UCSD-AML1 (cell line): Measurements from ENCODE around the gene TPGS2.
"Not testable (repeated sequence)": the region's sequence is repeated elsewhere in the genome, so short reads cannot be mapped to it uniquely, and the experiment has no call there.

Experiments used
- DNase-seq: peaks from one replicate; lab custom pipeline; 2025; ENCODE audit not compliant: unreplicated experiment; lab: John Stamatoyannopoulos, UW

Gene TPGS2

DNA sequence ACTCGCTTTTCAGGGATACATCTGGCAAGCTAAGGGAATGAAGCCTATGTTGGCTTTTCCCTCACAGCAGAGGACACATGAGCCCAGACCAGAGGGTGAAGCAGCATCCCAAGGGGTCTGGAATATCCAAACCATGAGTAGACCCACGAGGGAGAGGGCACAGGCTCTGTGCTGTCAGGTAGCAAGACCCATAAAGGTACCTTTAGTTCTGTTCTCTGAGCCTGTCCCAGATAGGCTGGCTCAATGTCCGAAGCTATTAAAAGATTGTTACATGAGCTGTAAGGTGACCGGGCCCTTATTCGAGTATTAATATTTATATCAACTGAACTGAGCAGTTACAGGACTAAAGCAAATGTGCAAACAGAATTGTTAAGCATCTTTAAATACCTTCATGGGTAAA lies 52.2 kb downstream of the TPGS2 start:
- DNase-seq = no peak

DNA sequence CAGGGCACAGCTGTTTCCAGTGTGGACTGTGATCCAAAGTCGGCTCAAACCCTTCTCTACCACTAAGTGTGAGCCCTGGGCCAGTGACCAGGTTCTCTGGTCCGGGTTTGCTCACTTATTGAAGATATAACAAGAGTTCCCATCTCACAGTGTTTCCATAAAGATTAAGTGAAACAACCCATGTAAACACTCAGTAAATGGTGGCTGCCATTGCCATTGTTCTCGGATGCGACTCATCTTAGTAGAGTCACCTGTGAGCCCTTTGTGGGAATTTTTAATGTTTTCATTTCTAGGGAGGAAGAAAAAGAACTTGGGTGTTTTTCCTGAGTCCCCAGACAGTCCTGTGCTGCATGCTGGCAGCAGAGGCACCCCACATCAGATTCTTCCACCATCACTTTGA lies 53.4 kb downstream of the TPGS2 start:
- DNase-seq = no peak

DNA sequence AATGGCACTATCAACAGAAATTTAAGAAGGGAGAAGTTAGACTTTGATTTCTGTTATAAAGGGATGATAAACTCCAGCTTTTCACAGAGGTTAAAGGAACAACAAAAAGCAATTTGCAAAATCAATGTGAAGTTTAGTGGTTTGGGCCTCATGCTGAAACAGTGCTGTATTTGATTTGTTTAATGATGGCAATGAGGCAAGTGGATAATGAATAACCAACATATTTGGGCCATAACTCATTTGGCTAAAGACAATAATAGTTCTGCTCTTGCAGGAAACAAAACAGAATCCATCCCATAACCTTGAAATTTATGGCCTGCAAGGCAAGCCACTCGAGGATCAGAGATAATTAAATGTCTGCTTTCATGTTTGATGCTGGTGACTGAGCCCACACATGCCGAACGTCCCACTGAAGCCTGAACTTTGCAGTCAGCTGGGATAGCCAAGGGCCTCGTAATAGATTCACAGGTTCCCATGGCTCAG lies 56.5 kb downstream of the TPGS2 start:
- DNase-seq = no peak

DNA sequence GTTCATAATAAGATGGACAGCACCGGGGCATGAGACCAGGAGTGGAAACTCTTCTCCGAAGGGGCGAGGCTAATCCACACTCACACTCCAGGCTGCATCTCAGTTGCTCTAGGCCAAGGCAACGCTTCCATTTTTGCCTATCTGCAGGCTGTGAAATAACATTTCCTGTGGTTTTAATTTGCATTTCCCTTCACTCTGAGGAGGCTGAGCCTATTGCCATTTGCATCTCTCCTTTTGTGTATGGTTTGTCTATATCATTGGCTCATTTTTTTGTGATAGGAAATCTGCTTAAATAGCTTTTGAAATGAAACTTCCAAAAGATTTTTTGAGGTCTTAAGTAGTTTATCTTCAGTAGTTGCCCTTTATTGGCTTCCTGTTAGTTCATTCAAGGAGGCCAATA lies 57.6 kb downstream of the TPGS2 start:
- no peak for DNase-seq

DNA sequence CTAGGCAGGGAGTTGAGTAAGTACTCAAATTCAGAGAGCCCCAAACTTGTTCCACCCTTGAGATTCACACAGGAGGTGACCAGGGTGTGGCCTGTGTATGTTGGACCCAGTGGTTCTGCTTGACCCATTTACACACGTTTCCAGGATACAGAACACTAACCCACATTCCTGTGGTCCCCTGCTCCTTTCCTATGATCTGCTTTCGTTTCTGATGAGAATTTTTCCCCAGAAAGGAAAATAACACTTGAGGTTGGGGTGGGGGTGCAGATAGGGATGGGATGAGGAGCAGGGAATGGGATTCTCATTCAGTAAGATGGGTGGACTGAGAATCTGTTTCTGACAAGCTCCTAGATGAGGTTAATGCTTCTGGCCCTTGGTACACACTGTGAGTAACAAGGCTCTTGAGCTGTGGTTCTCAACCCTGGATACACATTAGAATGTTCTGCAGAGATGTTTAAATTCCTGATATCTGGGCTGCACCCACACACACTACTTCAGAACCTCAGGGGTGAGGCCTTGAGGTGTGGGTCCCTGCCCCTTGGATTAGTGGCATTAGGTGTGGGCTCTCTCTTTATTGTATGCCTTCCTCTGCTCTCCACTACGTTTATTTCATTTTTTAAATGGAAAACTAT lies 58.4 kb downstream of the TPGS2 start:
- DNase-seq = no peak

DNA sequence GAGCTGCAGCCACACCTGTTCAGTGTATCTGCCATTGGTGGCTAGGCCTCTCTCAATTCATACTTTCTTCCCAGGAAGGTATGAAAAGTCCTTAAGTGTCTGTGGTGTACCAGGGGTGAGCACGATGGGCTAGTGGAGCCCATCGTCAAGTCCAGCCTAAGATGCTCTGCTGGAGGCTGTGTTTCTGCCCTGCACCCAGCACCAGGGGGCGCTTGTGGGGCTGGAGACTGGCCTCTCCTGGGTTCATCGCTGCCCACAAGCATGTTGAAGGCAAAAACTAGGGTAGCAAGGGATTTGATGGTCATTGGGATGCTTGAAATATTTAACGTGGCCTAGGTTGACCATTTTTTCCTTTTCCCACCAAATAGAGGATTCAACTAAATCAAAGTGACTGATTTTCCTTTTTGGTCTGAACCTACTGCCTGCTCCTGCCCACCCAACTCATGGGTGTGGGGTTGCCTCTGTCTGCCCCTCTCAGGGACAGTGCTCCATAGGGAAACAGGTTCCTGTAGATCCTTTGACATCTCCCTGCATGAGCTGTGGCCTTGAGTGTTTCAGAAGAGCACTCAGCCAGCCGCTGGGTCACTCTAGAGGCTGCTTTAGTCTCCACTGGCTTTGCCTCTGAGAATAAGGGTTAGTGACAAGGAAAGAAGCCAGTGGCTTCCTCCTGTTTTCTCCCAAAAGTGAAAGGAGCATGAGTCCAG lies 59.0 kb downstream of the TPGS2 start:
- peak; percentile 56 for DNase-seq

DNA sequence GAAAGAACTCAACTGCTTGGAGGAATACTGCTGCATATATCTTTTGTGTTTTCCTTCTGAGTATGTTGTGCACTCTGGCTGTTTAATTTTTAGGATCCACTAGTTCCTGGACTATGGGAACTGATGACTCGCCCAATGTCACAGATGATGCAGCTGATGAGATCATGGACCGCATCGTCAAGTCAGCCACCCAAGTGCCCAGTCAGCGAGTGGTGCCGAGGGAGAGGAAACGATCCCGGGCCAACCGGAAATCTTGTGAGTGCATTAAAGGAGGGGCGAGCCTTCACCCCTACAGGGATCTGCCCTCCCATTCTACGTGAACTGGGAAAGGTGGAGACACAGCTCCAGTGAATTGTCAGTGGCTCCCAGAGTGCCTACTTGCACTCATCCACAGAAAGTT lies 59.6 kb downstream of the TPGS2 start:
- no peak for DNase-seq

DNA sequence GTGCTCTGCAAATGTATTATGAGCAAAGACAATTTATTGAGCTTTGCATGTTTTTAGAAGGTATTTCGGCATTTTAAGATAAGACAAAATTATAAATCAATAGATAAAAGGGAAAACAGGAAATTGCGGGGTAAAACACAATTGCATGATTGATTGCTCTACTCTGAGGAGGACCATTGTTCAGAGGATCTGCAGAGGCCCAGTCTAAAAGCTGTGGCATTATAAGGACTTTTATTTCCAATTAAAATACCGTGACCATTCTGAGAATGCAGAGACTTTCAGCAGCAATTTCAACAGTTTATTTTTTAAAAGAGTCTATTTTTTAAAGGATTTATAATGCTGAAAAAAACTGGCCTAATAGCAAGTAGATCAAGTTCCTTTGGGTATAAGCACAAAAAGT lies 62.0 kb downstream of the TPGS2 start:
- no peak for DNase-seq

DNA sequence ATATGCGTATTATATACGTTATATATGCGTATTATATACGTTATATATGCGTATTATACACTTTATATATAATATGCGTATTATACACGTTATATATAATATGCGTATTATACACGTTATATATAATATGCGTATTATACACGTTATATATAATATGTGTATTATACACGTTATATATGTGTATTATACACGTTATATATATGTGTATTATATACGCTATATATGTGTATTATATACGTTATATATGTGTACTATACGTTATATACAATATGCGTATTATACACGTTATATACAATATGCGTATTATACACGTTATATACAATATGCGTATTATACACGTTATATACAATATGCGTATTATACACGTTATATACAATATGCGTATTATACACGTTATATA lies 65.8 kb downstream of the TPGS2 start:
- DNase-seq = not testable (repeated sequence)

DNA sequence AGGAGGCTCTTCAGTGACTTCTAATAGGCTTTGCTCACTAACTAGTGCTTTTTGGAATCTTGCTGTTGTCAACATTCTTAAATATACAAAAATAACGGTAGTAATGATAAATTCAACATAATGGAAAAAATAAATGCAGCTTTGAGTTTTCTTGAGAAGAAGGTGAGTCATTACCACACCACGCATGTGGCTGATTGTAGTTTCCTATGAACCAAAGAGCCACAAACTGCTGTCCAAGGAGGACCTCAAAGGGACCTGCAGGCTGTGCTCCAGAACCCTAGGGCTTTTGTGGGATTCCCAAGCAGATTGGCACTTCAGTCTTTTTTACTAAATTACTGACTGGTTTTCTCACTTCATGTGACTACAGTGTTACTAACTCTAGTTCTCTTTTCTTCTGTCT lies 66.7 kb downstream of the TPGS2 start:
- no peak for DNase-seq

DNA sequence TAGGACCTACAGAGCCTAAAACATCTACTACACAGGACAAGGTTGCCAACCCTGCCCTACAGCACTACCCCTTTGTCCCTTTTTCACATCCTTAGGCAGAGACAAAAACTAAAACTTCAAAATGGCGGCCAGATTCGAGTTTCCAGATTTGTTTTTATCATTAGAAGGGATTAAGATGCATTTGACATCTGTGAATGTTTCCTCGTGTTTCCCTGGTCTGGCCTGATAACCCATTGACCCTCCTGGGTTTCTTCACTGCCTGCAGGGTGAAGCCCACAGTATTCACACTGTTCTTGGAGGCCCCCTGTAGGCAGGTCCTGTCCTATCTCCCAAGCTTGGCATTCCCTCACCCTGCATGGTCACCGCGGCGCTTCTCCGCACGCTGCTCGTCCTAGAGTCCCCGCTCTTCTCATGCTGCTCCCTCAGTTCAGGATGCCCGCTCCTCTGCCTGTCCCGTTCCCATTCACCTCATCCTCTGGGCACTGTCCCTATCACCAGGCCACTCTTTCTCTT lies 67.6 kb downstream of the TPGS2 start:
- DNase-seq = no peak

DNA sequence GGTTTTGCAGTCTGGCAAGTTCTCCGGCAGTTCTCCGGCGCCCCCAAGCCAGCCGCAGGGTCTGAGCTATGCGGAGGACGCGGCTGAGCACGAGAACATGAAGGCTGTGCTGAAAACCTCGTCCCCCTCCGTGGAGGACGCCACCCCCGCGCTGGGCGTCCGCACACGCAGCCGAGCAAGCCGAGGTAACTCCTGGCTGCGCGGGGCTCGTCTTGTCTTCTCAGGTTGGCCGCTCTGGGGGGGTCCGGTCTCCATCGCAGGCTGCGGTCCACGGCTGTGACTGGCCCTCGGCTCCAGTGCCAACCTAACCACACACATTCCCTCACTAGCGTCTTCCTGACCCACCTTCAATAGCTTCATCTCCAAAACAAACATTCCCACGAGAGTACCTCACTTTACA lies 68.2 kb downstream of the TPGS2 start:
- DNase-seq = no peak

DNA sequence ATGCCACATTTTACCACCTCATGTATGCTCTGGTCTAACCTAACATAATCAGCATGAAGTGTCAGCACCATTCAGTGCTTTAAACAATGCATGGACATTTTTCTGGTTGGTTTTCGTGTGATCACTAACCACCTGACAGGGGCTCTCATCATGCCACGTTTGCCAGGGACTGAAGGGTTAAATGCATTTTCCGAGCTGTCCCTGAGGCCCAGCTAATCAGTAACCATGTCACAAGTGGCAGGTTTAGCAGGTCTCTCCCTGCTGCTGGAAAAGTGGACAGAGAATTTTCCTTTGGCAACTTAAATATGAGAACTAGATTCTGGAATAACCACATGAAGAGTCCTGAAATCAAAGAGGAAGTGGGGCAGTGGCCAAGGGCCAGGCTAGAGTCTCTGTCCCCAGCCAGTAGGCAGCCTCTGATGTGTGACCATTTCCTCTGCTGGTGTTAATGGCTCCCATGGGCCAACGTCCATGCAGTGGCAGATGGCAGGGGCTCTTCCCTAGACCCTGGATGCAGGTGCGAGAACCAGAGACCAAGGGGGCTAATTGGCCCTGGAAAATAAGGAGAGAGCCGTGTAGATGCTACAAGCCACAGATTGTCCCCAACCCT lies 69.5 kb downstream of the TPGS2 start:
- no peak for DNase-seq

DNA sequence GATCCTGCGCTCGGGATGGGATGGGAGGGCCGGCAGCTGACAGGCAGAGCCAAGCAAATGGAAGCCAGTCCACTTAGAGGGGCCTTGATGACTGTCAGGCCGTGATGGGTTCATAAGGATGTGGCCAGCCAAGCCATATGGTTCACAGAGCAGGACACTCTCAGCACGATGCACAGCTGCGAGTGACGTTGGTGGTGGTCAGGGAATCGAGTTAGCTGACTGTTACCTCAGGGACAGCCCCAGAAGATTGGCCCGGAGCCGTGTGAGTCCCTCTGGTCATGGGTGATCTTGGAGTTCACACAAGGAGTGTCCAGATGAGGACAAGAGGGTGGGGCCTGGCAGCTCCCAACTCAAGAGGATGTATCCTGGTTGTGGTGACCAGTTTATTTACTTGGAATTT lies 70.2 kb downstream of the TPGS2 start:
- DNase-seq = no peak

DNA sequence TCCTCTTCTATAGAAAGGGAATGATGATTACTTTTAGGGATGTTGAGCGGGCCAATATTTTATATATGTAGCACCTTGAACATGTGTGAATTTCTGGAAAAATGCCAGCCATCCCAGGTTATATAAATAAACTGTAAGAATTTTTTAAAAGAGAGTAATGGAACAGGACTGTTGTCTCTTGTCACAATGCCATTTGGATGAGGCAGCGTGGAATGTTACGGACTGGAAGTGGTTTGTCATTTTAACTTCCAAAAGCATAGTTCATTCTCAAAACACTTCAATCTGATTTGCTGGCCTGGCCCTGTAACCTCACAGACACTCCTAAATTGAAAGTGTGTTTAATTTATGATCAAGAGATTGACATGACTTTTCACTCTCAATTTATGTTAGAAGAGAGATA lies 70.8 kb downstream of the TPGS2 start:
- DNase-seq = no peak

DNA sequence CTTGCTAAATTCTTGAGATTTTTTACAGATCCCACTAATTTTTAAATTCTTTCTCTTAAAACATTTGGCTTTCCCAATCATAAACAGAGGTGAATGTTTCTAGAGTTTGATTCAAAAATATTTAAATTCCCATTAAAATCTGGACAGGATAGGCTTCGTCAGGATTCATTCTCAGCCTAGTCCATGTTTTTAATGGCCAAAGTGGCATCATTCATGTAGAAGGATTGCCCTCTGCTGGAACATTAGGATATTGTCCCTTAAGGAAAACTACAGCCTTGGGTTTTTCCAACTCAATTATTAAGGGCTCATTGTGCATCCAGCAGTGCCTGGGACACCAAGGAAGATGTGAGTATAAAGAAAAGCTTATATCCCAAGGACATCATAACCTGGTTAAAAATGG lies 71.7 kb downstream of the TPGS2 start:
- no peak for DNase-seq

DNA sequence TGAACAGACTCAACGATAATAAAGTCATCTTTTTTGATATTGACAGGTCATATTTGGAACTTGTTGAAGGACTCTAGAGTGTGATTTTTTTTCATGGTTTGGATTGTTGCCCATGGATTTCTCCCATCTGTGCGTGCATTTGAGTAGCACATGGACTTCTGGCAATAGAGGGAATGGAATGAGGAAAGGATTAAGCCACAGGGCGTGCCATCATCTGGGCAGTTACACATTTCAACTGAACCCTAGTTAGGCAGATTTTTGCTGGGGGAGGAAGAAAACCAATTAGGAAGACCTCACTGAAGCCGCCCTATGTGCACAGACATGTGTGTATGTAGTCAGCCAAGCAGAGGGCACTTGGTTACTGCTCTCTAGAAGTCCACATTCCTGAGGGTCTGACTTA lies 72.6 kb downstream of the TPGS2 start:
- no peak for DNase-seq

DNA sequence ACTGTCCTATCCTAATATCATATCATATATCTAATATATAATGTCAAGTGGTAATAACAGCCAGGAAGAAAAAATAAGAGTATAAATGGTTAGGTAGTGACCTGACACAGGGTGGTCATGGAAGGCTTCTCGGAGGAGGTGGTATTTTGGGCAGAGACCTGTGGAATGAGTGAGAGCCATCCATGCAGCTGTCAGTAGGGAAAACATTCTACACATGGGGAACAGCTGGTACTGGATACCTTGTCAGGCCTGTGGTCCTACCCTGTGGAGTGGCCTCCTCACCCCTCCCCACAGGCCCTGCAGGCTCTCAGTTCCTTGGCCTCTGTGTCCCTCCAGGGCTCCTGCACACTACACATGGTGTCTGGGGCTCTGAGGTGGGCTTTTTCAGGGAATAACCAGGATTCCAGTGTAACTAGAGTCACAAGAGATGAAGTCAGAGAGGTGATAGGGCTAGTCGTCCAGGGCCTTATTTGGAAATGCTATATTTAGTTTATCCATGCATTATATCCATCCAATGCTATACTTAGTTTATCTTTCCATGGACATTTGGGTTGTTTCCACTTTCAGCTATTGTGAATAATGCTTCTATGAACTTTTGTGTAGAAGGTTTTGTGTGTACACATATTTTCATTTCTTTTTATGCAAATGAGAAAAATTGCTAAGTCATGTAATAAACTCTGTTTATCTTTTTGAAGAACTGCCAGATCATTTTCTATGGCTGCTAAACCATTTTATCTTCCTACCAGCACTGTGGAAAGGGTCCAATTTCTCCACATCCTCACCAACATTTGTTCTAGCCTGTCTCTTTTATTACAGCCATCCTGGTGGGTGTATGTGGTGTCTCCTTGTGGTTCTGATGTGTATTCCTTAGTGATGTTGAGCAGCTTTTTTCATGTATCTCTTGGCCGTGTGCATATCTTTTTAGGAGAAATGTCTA lies 75.6 kb downstream of the TPGS2 start:
- DNase-seq = no peak

DNA sequence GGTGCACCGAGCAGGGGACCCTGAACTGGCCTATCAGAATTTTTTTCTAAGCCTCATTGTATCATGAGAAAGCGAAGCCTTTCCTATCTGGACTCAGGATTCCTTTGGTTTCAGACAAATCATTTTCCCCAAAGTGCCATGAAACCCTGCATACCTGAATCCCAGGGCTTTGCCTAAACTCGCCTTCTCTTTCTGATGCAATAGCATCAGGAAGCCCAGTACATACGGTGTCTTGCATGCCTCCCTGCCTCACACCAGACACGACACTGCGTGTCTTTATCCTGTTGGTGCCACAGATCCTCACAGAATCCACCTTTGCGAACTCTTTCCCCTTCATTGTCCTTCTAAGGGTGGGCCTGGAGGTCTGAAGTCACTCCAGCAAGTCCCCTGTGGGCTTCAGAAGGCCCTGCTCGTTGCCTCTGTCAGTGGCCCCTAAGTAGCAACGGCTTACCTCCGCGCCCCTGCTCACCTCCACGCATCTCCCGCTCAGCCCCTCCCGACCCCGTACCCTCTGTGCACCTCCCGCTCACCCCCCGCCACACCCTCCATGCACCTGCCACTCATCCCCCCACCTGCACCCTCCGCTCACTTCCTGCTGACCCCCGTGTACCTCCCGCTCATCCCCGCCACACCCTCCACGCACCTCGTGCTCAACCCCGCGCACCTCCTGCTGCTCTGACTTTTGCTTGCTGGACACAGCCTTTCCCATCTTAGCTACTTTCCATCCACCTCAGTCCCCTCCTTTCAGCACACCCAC lies 83.4 kb downstream of the TPGS2 start:
- no peak for DNase-seq

DNA sequence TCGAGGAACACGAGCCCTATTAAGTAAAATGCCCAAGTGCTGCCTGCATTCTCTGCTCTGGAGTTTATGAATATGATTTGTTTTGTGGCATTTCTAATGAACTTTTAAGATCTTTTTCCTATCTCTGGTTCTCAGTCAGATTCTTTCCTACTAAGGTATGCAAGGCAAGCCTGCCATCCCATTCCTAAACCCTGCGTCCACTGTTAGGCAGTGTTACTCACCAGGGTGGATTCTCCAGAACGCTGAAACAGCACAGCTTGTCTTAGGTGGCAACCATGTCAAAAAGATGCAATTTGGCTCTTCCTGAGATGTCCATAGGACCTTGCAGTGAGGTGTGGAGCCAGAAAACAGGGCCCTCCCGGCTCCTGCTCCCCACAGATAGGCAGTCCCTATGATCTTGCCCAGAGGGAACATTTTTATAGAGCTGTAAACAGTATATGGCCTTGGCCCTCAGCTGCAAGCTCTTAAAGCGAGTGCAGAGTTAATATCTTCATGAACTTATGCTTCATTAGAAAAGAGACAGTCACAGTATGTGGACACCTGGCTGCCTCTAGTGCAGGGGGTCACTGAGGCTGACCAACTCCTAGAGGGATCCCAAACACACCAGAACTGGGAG lies 84.4 kb downstream of the TPGS2 start:
- no peak for DNase-seq
